ENCODE data around the gene HS6ST3.

The HS6ST3 gene

GRCh38 chr13:96297360-96297759, 207.5 kb downstream of the HS6ST3 start:
- DNase-seq (ENCODE audit: low read depth, low spot score): no peak

GRCh38 chr13:96299235-96299634, 209.3 kb downstream of the HS6ST3 start:
- no peak for DNase-seq (ENCODE audit: low read depth, low spot score)

GRCh38 chr13:96308568-96308967, 218.7 kb downstream of the HS6ST3 start:
- DNase-seq (ENCODE audit: low read depth, low spot score): no peak

GRCh38 chr13:96314974-96315373, 225.1 kb downstream of the HS6ST3 start:
- DNase-seq (ENCODE audit: low read depth, low spot score): no peak

- DNase-seq (ENCODE audit: low read depth, low spot score): no peak
Measured at GRCh38 chr13:96338030-96338429, 248.1 kb downstream of the HS6ST3 start.

GRCh38 chr13:96342286-96342685, 252.4 kb downstream of the HS6ST3 start:
- no peak for DNase-seq (ENCODE audit: low read depth, low spot score)

GRCh38 chr13:96342852-96343465, 253.1 kb downstream of the HS6ST3 start:
- no peak for DNase-seq (ENCODE audit: low read depth, low spot score)

- no peak for DNase-seq (ENCODE audit: low read depth, low spot score)
Measured at GRCh38 chr13:96346921-96347320, 257.0 kb downstream of the HS6ST3 start.

- DNase-seq (ENCODE audit: low read depth, low spot score): no peak
Measured at GRCh38 chr13:96373597-96373996, 283.7 kb downstream of the HS6ST3 start.

GRCh38 chr13:96377835-96378234, 287.9 kb downstream of the HS6ST3 start:
- DNase-seq (ENCODE audit: low read depth, low spot score): no peak

GRCh38 chr13:96379967-96380366, 290.1 kb downstream of the HS6ST3 start:
- no peak for DNase-seq (ENCODE audit: low read depth, low spot score)

- no peak for DNase-seq (ENCODE audit: low read depth, low spot score)
Measured at GRCh38 chr13:96381681-96382080, 291.8 kb downstream of the HS6ST3 start.

GRCh38 chr13:96388598-96388997, 298.7 kb downstream of the HS6ST3 start:
- no peak for DNase-seq (ENCODE audit: low read depth, low spot score)

- DNase-seq (ENCODE audit: low read depth, low spot score): no peak
Measured at GRCh38 chr13:96391606-96392005, 301.7 kb downstream of the HS6ST3 start.

- DNase-seq (ENCODE audit: low read depth, low spot score): no peak
Measured at GRCh38 chr13:96397807-96398206, 307.9 kb downstream of the HS6ST3 start.

GRCh38 chr13:96398486-96398885, 308.6 kb downstream of the HS6ST3 start:
- no peak for DNase-seq (ENCODE audit: low read depth, low spot score)

- no peak for DNase-seq (ENCODE audit: low read depth, low spot score)
Measured at GRCh38 chr13:96403241-96403640, 313.3 kb downstream of the HS6ST3 start.

GRCh38 chr13:96403651-96404050, 313.7 kb downstream of the HS6ST3 start:
- no peak for DNase-seq (ENCODE audit: low read depth, low spot score)

GRCh38 chr13:96415831-96416385, 326.0 kb downstream of the HS6ST3 start:
- DNase-seq (ENCODE audit: low read depth, low spot score): no peak

GRCh38 chr13:96417939-96418685, 328.2 kb downstream of the HS6ST3 start:
- DNase-seq (ENCODE audit: low read depth, low spot score): no peak

- DNase-seq (ENCODE audit: low read depth, low spot score): no peak
Measured at GRCh38 chr13:96421314-96421713, 331.4 kb downstream of the HS6ST3 start.

- DNase-seq (ENCODE audit: low read depth, low spot score): no peak
Measured at GRCh38 chr13:96422002-96422401, 332.1 kb downstream of the HS6ST3 start.

GRCh38 chr13:96426167-96426566, 336.3 kb downstream of the HS6ST3 start:
- DNase-seq (ENCODE audit: low read depth, low spot score): no peak
